Kidney capillary endothelial cell (primary cell): ENCODE results near the gene RAB3IL1.

Experiments
- DNase-seq: peaks from one replicate; pipeline ENCODE4 v3.0.0-alpha.2; 2018; ENCODE audit warnings: low spot score

Gene RAB3IL1

DNA sequence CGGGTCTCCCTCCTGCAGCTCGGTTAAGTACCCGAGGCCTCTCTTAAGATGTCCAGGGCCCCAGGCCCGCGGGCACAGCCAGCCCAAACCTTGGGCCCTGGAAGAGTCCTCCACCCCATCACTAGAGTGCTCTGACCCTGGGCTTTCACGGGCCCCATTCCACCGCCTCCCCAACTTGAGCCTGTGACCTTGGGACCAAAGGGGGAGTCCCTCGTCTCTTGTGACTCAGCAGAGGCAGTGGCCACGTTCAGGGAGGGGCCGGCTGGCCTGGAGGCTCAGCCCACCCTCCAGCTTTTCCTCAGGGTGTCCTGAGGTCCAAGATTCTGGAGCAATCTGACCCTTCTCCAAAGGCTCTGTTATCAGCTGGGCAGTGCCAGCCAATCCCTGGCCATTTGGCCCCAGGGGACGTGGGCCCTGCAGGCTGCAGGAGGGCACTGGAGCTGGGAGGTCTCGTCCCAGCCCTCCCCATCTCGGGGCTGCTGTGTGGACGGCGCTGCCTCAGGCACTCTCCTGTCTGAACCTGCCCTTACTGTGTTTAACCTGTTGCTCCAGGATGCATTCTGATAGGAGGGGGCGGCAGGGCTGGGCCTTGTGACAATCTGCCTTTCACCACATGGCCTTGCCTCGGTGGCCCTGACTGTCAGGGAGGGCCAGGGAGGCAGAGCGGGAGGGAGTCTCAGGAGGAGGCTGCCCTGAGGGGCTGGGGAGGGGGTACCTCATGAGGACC lies 51.0 kb downstream of the RAB3IL1 start:
- no peak for DNase-seq

DNA sequence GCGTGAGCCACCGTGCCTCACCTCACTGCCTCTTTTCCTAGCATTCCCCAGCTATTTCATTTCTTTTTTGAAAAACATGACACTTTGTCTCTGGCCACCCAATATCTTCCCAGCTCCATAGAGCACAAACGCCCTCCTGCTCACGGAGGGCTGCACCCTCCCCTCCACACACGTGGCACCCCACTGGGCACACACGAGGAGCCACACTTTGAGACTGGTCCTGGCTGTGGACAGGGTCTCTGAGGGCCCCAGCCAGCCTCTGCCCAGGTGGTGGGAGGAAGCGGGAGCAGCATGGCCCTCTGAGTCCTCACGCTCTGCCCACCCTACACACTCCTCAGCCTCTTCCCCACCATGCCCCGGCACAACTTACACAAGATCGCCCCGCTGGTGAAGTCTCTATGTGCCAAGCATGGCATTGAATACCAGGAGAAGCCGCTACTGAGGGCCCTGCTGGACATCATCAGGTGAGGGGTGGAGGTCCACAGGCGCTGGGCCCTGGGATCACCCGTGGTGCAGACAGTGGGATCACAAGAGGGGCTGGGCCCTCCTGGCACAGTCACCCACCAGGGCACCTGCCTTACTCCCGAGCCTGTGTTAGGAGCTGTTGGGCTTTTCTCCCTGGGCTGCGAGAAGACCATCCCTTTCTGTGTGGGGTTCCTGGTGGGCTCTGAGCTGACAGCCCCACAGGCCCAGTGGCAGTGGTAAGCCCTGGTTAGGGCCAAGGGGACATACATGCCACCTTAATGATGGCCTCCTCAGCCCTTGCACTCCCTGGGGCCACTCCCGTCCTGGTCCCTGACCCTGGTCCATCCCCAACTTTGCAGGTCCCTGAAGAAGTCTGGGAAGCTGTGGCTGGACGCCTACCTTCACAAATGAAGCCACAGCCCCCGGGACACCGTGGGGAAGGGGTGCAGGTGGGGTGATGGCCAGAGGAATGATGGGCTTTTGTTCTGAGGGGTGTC lies 52.3 kb downstream of the RAB3IL1 start:
- no peak for DNase-seq

DNA sequence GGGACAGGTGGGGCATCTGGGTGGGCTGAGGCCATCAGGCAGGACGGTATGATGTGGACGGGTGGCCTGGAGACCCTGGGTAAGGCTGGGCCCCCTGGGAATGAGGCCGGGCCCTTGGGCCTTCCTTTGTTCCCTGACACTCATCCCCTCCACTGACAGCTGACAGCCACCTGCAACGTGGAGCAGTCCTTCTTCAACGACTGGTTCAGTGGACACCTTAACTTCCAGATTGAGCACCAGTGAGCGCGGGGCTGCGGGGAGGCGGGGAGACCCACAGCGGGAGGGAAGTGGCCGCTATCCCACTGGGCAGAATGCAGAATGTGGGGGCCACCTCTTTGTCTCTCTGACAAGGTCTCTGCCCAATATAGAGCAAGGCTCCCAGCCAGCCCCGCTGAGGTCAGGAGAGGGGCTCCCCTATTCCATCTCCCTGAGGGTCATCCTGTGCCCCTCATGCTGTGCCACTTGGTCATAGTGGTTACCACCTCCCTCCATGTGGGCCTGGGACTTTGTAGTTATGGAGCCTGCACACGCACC lies 53.8 kb downstream of the RAB3IL1 start:
- no peak for DNase-seq

DNA sequence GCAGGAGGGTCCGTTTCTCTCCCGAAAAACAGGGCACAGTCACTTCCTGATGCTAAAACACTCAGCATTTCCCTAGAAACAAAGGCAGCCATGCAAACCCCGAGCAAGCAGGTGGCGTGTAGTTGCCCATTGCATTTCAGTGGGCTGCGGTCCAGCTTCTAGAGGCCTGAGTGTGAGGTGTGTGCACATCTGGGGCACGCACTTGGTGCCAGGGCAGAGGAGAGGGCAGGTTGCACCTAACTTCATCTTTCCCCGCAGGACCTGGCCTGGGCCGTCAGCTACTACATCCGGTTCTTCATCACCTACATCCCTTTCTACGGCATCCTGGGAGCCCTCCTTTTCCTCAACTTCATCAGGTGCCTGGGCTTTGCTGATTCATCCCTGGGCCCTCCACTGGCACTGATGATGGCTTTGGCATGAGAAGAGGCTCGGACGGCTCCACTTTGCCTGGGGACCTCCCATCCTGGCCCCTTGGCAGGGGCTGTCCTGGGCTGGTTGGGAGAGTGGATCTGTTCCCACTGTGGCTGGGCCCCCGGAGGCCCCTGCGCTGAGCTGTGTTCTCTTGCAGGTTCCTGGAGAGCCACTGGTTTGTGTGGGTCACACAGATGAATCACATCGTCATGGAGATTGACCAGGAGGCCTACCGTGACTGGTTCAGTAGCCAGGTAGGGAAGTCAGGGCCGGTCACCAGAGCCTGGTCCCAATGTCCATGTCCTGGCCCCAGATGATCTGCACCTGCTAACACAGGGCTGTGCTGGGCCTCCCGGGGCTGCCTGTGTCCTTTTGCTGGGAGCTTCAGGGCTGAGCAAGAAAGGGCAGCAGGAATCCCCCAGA lies 54.4 kb downstream of the RAB3IL1 start:
- DNase-seq: no peak

DNA sequence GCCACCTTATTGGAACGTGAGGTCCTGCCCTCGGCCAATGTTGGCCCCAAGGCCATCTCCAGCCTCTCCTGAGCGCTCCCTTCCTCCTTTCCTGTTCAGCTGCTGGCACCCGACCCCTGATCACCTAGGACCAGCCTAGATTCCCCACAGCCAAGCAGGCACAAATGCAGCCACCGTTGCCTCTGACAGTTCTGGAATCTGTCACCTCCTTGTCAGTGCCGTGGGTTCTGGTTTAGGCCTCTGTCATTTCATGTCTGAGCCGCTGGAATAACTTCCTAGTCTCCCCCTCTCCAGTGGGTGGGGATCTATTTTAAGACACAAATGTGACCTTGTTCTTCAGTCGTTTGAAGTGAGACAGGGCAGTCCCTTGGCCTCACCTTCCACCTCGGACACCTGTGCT lies 55.7 kb downstream of the RAB3IL1 start:
- no peak for DNase-seq

DNA sequence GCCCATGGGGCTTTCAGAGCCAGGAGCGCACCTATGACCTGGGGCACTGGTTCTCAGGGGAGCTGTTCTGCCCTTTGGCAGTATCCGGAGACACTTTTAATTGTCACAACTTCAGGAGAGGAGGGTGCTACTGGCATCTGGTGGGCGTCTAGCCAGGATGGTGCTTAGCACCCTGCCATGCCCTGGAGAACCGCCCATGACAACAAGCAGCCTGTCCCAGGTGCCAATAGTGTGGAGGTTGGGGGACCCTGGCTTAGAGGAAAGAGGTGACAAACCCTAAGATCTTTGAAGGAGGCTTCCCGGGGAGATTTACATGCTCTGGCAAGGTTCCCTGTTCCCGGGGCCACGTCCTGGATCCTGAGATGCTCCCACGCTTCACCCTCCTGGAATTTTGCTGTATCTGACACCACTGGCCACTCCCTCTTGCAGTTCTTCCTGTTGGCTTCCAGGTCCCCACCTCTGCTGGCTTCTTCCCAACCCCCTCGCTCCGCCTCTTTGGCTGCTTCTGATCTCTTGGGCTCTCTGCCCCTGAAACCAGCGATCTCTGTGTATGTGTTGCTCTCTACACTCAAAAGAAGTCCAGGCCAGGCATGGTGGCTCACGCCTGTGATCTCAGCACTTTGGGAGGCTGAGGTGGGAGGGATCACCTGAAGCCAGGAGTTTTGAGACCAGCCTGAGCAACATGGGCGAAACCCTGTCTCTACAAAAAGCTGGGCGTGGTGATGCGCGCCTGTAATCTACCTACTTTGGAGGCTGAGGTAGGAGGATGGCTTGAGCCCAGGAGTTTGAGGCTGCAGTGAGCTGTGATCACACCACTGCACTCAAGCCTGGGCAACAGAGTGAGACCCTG lies 57.1 kb downstream of the RAB3IL1 start:
- DNase-seq: no peak

DNA sequence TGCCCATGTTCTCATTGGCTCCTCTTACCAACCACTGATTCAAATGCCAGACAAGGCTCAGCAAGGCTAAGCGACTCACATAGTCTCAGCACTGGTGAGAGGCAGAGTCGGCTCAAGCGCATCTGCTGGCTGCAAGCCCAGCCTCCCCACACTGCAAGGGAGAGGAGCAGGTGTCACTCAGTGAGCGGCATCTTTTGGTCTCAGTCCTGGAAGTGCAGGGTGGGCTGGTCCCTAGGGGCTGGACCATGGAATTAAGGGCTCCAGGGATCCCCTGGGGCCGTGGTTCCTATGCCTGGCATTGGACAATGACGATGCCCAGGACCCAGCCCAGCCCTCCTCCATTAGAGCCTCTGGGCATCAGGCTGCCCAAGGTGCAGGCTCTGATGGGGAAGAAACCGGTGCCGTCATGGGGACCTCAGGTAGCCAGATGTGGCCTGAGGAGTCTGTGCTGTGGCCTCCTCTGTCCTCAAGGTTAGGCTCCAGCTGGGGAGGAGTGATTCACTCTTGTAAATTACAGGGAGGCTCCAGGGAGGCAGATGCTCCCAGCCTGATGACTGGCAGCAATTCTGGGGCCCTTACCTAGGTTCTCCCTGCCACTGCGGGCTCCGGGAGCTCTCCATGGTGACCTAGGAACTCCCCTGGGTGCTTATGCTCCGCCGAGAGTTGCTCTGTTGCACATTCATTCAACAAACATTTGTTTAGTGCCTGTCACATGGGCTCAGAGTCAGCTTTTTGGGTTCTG lies 61.3 kb downstream of the RAB3IL1 start:
- DNase-seq: no peak

DNA sequence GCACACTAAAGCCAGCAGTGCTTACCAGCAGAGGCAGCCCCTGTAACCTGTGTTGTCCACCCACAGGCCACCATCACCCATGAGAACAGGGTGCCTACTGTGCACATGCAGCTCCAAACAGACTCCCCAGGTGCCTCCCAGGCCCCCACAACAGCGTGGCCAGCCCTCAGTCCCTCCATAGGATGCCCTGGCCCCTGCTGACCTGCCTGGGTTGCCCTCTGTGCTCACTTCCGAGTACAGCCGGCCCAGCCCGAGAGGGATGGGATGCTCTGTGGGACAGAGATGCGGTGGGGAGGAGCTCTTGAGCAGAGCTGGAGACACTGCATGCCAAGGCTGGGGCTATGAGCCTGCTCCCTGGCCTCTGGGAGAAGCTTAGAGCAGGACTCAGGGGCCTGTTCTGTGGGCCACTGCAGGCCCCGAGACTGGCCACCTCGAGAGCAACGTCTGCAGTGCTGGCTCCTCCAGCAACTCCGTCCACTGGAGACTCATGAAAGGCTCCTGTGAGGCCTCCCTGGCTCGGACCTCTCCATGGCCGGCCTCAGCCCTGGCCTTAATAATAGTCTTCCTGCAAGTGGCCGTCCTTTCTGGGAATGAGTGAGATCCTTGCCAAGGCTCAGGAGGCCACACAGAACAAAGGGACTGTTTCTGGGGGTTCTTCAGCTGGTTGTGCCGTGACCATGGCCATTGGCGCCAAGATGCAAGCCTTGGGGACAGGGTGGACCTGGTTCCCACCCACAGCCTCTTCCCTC lies 62.2 kb downstream of the RAB3IL1 start:
- no peak for DNase-seq

DNA sequence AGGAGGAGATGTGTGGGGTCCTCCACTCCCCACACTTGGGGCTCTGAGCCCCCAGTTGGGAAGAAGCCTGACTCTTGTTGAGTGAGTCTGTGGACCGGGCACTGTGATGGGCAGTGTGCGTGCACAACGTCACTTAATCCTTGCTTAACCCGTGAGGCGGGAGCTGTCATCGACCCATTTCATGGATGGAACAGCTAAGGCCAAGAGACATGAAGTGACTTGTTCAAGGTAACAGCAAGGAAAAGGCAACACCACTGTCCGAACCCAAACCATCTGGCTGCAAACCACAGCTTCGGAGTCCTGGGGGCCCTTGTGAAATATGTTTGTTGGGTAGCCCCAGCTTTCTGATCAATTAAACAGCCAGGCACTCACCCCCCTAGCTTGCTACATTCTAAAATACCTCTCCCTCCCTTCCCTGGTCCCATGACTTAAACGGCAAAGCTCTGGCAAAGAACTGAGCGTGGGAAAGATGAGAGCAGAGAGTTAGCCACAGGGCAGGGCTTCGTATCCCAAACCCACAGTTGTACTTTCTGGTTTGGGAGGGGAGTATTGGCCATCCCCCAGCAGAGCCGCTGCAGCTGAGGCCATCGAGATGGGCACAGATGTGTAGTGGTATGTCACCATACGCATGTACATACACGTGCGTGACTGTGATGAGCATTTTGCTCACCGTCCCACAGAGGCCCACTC lies 63.0 kb downstream of the RAB3IL1 start:
- no peak for DNase-seq

DNA sequence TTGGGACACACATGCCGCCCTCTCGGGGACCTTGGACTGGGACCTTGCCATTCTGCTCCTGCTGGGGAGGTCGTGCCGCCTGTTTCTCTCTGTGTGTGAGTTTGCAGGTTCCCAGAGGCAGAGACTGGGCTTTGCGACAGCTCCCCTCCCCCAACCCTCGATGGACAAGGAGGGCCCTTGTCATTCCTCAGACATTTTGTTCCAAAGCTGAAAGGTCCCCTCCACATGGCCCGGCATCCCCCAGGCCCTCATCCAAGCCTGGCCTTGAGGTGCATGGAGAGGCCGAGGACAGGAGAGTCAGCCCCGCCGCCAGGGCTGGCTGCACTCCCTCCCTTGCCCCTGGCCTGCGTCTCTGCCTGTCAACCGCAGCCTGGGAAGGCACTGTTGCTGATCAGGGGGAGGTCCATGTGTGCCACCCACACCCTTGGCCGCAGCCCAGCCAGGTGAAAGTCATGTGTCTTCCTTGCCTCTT lies 63.6 kb downstream of the RAB3IL1 start:
- no peak for DNase-seq

DNA sequence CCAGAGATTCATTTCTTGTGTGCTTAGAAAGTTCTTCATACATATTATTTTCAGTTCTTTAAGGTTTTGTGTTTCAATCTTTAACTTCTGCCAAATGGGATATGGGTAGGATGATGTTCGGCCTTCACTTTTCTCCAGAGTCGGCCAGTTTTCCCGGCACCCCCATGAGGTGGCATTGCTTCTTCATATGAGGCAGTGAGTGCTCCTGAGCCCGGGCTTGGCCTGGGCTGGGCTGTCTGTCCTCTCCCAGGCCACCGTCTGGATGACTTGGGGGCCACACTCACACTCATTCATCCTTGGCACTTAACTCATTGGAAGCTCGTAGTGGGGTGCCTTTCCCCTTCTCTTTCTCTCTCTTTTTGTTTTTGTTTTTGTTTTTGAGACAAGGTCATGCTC lies 65.5 kb downstream of the RAB3IL1 start:
- DNase-seq: no peak

DNA sequence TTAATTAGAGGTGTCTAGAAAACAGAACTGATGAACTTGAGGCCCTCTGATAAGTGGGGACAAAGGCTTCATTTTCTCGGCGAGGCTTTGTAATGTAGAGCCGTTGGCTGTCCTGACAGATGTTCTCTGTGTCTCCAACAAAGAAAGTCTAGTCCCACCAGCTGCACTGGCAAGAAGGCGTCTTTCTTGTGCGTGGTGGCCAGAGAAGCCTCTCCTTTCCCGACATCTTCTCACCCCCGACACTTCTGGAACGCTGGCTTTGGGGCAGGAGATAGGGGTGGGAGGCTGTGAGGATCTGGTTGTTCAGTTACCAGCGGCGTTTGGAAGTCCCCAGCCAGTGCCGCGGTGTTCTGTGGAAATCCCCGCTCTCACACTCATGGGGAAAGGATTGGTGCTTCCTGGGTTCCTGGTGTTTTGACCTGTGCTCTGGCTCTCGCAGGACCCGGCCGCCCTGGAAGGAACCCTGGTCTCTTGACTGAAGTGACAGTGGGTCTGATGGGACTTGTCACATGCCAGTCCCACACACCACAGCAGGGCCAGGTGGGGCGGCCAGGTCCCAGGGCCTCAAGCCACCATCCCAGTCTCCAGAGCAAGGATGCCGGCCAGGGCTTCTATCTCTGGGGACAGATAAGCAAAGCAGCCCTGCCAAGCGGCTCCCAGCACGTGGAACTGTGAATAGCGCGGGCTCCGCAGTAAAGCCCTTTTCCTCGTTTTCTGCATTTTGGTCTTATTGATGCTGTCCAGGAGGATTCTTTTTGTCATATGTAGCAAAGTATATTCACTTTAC lies 66.1 kb downstream of the RAB3IL1 start:
- DNase-seq: no peak

DNA sequence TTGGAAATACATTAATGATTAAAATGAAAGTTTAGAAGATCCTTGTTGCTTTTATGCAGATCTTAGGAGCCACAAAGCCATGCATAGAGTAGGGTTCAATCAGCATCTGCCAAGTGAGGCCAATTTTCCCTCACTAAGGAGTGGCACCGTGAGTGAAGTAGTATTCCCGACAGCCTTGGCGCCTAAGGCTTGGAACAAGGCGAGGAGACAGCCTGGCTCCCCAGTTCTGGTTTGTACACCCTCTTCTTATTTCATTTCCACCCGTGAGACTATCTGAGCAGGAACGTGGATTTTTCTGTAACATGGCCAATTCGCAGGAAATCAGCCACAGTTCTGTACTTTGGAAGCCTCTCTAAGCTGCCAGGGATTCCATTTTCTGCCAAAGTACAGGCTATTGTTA lies 66.7 kb downstream of the RAB3IL1 start:
- no peak for DNase-seq

DNA sequence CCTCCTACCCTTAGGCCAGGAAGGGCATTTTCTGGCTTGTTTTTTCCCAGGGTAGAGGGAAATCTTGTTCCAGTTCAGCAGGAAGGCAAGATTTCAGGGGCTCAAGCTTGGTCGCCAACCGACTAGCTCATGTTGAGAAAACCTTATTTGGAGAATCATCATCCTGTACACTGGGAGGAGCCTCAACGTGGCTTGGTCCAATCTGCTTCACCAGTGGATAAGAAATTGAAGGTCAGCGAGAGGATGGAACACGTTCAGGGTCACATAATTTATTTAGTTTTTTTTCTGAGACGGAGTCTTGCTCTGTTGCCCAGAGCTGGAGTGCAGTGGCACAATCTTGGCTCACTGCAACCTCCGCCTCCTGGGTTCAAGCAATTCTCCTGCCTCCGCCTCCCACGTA lies 68.7 kb downstream of the RAB3IL1 start:
- DNase-seq: no peak

DNA sequence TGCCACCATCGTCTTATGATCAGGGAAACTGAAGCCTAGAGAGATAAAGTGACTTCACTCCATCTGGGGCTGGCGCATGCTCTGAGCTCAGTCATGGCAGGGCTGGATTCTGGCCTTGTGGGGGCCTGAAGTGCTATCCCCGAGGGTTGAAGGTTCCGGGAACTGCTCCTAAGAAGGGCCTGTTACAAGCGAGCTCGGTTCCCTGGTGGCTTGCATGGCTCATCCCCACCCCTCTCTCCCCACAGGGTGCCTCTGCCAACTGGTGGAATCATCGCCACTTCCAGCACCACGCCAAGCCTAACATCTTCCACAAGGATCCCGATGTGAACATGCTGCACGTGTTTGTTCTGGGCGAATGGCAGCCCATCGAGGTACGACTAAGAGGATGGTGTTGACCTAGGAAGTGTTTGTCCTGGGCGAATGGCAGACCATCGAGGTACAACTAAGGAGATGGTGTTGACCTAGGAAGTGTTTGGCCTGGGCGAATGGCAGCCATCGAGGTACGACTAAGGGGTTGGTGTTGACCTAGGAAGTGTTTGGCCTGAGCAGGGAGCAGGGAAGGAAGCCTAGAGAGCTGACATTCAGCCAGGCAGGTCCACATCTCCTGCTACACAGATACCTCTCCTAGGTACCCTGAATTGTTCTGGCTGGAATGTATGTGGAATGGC lies 69.3 kb downstream of the RAB3IL1 start:
- no peak for DNase-seq
